NCI-H1694 (cell line): ENCODE results near the gene DIAPH1.
"Not testable (repeated sequence)": the region's sequence is repeated elsewhere in the genome, so short reads cannot be mapped to it uniquely, and the experiment has no call there.

Experiments
- DNase-seq: peaks from one replicate; lab custom pipeline; 2025; lab: John Stamatoyannopoulos, UW

The DIAPH1 gene

DNA sequence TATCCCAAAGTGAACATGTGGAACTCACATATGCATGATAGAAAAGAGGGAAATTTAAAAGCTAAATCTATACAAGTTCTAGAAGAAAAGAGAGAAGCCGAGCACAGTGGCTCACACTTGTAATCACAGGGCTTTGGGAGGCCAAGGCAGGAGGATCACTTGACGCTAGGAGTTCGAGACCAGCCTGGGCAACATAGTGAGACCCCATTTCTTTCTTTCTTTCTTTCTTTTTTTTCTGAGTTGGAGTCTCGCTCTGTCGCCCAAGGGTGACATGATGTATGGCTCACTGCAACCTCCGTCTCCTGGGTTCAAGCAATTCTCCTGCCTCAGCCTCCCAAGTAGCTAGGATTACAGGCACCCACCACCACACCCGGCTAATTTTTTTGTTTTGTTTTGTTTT is 8.9 kb downstream of the DIAPH1 start:
- DNase-seq: not testable (repeated sequence)

DNA sequence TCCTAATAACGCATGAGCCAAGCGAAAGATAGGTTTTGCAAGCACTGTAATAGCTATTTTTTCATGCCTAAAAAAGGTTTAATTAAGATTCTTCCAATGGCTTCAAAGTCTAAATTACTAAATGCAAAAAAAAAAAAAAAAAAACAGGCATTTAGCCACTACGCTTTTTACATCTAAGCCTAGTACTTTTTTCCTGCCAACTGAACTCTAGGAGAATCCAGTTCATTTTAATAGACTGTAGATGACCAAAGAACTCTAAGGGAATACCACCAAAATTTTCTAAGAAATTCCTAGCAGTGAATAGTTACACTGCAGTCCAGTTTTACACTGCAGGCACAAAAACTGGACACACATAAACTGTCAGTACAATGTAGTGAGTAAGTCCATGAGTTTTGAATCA is 9.8 kb downstream of the DIAPH1 start:
- DNase-seq: no peak

DNA sequence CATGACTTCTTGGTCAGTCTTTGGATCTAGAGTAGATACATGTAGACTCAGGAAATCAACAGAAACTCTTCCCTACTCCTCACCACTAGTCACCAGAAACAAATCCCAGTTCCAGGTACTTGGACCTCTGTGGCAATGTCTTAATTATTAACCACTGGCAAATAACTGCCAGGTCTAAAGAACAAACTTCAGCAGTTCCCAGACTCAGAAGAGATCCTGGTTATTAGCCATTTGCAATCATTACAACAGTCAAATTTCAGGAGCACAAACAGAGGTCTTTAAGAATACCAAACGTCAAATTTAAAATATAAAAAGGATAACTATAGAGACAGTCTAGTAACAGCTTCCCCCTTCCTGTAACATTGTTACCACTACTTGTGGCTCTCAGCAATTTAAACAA is 10.2 kb downstream of the DIAPH1 start:
- no peak for DNase-seq

DNA sequence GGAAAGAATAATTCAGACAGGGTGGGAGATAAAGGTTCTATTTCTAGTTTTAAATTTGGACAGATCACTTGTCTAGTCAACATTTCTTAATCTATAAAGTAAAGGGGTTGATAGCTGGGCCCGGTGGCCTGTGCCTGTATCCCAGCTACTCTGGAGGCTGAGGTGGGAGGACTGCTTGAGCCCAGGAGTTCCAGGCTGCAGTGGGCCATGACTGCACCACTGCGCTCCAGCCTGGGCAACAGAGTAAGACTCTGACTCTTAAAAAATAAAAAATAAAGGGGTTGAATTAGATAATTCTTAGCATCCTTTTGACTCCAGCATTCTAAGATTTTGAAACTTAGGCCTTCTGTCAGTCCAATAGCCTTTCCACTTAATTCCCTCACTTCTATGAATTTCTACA is 10.8 kb downstream of the DIAPH1 start:
- no peak for DNase-seq

DNA sequence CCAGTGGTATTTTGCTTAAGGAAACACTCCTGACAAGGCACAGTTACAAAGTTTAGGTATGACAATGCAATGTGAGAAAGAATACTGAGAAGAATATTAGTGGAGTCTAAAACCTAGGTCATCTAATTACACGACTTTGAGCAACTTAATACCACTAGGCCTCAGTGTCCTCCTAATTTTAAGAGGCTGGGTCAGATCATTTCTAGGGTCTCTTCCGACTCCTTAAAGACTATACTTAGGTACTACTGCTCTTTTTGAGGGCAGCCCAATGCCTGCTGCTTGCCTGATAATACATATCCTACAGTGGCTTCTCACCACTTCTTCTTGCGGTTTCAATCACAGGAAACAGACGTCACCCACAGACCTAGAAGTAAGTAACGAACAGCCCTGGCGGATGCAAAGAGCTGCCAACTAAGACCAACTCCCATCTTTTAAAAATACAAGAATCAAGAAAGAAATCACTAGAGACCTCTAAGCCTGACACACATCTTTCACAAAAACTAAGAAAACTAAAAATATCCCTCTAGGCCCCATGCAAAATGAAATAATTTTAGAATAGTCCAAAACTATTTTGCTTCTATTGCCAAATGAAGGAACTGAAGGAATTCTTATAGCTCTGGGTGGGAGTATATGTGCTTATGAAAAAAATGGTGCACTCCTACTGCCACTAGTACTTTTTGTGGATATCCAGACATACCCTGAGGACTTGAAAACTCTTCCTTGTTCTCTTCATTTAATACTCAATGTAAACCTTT is 13.1 kb downstream of the DIAPH1 start:
- no peak for DNase-seq

DNA sequence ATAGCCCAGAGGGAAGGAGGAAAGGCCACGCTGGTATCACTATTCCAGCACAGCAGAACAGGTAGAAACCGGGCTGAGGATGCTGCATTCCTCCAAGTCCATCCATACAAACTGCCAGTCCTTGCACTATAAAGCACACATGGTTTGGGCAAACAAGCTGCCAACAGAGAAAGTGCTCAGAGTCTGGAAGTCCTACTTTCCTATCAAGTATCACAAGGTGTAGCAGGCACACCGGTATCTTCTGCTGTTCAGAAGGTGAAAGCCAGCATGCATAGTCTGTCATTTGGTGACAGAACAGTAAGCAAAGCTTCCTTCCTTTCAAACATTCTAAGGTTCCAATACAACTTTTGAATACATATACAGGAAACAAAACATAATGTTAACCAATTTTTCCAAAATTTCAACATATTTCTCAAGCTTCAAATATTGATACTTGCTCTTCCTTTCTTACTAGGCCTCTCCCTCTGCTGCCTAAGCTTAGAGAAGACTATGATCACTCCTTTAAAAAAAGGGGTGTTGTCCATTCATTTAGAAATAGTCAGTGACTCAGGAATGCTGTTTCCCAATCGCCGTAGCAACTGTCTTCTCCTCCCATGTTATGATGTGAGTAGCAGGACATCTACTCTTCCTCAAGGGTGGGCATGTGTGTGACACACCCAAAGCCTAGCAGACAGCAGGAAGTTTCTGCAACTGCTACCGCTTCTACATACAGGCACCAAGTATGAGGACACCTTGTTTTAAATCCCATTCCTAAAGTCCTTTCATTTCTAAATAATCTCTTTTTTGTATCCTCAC is 14.7 kb downstream of the DIAPH1 start:
- DNase-seq: no peak

DNA sequence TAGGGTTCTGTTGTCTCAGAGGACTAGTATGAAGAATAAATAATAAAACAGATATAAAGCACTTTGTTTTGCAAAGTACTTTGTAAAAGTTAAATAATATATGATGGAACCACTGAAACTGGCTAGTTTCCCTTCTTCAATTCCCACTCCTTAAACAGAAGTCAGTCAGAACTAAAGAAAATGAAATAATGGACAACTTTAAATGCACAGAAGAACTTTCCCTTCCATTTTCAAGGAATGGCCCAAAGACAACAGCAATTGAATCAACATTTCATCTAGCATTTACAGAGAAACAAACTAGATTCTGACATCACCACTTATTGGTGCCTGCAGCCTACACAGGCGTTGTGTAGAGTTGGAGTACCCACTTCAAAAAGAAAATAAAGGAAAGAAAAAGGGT is 16.2 kb downstream of the DIAPH1 start:
- no peak for DNase-seq

DNA sequence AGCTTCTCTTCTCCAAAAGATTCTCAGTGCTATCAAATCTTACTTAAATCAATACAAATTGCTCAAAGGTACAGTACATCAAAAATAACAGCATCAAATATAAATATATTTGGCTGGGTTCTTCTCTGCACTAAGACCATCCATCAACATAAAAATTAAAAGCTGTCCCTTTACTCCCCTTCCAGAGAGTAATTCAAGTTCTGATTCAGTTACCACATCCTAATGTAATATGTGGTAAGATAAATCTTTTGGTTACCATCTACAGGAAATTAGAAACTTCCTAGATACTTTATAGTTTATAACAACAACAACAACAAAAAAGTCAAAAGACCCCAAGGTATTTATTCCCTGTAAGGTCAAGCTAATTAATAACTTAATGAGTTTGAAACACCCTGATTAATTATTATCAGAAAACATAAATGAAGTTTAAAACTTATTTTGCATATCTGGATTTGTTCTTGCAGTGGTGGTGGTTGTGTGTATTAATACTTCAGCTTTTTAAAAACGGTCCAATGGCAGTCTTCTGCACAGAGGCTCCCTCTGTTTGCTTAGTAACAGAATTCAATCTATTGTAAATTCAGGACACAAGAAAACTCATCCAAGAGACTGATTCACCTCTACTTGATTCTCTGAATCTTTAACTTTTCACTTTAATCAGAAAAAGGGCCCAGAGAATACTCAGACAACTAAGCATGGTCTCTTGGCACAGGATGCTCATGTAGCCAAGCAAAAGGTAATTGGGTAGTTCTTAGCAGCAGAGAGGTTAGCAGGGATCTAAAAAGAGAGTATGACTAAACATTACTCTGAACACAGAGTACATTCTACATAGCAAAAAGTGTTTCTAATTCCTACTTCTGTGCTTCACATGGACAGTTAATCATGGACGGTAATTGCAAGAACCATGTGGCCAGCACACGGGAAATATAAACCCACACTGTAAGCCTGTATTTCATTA is 20.1 kb downstream of the DIAPH1 start:
- no peak for DNase-seq

DNA sequence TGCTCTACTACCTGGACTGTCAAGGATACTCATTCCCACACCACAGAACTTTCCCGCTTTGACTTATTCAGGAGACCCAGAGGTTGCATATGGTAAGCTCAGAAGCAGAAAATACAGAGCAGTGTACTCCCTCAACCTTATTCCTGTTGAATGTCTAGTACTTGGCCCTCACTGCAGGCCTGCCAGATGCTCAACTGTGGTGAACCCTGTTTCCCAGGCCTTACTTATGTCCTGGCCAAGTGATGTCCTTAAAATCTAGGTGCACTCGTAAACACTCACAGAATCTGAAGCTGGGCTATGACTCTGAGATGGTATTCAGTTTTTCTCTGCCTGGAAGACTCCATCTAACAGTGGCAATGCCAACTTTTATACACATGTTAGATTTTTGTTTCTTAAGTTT is 21.0 kb downstream of the DIAPH1 start:
- no peak for DNase-seq

DNA sequence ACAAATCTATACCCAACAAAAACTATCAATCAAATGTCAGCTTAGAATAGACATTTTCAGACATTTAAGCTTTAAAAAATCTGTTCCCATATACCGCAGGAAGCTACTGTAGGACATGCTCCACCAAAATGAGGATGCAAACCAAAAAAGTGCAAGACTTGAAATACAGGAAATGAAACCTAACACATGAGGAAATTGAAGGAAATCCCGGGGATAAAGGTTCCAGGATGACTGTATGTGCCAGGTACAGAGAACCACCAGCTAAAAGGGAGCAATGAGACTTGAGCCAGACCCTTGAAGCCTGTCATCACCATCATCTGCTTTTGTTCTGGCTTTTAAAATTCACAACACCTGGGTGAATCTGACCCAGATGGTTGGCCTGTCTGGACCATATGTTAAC is 21.4 kb downstream of the DIAPH1 start:
- DNase-seq: no peak

DNA sequence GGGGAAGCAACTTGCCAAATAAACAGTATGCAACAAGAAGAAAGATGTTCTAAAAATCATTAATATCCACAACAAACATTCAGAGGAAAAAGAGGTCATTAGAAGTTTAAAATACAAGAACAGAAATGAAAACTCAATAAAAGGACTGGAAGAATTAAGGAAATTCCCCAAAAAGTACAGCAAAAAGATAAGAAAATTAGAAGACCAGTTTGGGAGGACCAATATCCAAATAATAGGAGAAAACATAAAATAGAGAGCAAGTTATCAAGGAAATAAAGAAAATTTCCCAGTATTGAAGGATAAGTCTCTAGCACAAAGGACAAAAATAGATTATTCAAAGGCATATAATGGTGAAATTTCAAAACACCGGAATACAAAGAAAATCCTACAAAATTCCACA is 21.9 kb downstream of the DIAPH1 start:
- DNase-seq: no peak

DNA sequence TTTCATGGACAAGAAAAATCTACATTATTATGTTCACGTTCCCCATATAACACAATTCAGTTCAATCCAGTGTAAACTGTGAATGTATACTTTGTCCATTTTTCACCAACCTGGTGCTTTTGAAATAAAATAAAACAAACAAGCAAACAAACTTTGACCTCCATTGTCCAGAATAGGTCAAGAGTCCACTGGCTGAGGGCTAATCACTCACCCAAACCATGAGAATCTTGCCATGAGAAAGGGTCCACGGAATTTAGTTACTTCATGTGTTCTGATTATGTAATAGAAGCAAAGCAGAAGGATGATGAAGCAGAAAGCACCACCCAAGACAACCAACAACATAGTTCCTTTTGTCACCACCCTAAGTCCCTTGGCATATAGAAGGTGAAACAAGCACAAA is 28.7 kb downstream of the DIAPH1 start:
- DNase-seq: no peak

DNA sequence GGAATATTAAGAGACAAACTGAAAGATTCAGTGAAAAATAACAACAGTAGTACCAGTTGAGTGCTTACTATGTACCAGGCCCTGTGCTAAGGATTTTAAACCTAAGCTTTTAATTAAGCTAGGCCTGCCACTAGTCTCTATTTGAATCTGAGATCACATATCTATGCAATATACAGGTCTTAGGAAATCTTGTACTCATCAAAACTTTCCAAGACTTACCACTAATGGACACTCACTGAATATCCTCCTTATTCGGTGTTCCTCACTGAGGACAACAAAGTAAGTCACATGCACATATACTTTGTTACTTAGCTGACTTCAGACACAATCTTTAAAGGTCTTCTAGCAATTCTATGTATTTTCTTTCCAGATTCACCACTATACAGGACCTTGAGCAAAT is 32.6 kb downstream of the DIAPH1 start:
- DNase-seq: no peak

DNA sequence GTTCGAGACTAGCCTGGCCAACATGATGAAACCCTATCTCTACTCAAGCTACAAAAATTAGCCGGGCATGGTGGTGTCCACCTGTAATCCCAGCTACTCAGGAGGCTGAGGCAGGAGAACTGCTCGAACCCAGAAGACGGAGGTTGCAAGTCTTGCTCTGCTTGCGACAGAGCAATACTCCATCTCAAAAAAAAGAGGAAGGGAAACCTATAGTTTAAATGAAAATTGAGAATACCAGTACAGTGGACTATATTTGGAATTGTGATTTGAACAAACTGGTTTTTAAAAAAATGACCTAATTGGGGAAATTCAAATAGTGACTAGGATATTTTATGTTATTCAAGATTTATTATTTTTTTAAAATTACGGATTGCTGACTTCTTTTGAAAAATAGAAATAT is 33.2 kb downstream of the DIAPH1 start:
- no peak for DNase-seq

DNA sequence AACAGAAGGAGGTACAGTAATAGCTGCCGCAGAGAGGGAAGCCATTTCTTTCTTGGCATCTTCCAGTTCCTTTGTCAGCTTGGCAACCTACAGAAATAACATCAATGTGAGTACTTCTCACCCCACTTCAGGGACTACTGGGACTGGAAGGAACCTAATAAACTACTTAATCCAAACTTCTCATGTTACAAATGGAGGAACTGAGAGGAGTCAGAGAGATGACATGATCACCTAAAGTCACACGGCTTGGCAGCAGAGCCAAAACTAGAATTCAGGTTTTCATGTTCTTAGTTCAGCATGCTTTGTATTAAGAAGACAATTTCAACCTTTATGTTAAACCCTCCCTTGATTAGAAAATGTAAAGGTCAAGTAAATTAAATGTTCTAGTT is 44.7 kb downstream of the DIAPH1 start:
- DNase-seq: no peak

DNA sequence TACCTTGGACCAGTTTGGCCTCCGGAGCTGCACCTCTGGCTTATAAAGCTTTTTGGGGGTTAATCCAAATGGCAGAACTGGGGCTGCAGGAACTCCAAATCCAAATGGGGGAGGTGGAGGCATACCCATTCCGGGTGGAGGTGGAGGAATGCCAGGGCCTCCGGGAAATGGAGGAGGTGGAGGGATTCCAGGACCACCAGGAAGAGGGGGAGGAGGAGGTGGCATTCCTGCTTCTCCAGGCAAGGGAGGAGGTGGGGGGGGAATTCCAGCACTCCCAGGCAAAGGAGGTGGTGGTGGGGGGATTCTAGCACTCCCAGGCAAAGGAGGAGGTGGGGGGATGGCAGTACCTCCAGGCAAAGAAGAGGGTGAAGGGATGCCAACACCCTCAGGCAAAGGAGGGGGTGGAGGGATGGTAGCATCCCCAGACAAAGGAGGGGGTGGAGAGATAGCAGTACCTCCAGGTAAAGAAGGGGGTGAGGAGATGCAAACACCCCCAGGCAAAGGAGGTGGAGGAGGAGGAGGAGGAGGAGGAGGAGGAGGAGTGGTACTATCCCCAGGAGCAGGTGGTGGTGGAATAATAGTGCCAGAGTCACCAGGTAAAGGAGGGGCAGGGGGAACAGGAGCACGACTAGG is 45.2 kb downstream of the DIAPH1 start:
- DNase-seq: no peak

DNA sequence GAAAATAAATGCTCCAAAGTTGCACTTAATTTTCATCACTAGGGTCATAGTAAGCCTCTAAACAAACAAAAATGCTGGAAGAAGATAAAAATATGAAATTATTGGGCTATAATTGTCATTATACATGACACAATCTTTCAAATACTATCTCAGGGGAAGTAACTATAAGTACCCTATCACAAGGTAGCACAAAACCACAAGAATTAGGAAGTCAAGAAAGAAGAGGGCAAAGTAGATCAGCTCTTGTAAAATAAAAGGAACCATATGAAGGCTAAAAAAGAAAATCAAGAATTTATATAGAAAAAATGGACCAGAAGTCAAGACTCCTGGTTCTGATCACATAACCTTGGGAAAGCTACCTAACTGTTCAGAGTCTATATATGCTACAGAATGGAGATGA is 48.1 kb downstream of the DIAPH1 start:
- no peak for DNase-seq

DNA sequence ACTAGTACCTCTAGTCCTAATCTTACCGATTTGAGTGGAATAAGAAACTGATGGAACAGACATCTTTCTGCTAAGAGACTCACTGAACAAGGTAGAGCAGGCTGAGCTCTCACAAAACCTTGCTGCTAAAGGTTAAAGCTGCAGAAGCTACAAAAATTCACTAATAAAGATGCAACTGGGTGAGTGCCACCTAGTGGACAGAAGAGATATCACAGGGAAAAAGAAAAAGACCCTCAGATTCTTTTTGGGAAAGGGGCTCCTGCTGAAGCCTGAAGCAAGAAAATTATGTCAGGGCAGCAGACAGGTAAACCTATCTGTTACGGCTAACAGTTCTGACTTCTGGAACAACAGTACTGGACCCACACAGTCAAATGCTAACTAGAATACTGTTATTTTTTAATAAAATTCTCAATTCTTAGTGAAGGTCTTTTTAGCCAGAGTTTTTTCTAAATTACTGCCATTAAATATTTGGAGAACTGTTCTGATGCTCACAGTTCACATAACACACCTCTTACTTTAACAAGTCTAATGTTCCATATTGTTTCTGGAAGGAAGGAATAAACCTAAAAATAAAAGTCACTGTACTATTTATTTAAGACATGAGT is 51.2 kb downstream of the DIAPH1 start:
- peak; percentile 3 for DNase-seq

DNA sequence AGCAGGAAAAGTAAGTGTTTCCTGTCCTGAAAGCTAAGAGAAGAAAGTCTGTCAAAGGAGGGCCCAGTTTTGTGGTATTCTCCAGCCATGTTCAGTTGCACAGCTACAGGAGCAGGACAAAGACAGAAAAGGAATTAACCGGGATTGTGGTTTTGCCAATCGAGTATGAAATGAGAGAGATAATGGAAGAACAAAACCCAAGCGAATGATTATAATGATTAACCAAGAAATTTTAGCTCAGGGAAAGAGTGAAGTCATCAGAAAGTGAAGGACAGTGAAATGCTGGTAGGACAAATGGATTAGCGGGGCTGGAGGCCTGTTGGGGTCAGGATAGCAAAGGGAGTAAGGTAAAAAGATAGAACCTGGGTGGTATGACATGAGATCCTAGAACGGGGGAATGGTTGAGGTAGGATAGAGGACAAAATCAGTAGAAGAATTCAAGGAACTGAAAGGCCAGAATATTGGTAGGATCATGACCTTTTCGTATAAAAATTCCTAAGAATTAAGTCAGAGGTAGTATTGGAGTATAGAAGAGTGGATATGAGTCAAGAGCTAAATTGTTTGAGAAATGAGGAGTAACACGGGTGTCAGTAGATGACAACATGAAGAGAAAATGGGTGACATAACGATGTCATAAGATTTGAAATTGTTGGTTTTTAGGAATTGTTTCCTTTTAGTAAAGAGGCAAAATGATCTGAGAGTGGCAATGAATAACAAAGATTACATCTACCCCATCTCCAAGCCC is 52.8 kb downstream of the DIAPH1 start:
- no peak for DNase-seq

DNA sequence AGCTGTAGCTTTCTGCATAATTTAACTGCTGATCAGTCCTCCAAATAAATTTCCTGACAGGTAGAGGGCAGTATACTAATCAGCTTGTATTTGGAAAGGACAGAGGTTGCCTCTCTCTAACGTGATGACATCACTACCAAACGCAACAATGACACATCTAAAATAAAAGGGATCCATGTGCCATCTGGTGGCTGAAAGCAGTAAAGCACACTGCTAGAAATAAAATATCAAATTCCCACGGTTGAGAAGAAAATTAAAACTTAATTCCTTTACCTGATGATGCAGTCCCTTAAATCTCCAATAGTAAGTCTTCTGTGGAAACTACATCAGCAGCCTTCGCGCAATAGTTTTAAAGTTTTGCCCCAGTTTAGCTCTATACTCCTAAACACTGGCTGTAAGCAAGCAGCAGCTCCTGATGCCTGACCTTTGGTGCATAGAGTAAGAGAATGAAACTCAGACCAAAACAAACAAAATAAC is 54.5 kb downstream of the DIAPH1 start:
- DNase-seq: peak; percentile 88
